ENCODE data around the gene NOXO1. TPM values are rescaled to one million over a fixed set of nuclear protein-coding genes. Genes with fewer than 3 reads are reported as not detected.

Gene NOXO1
- total RNA-seq, 1 experiment from 2014 or later = 1.7 TPM

- no peak overlapping the region for H3K23ac ChIP-seq (ENCODE audit: insufficient read length, low read depth, low read length)
- H3K18ac ChIP-seq (ENCODE audit: insufficient read length, low read depth, low read length) = no peak overlapping the region
- no peak overlapping the region for H4K5ac ChIP-seq (ENCODE audit: insufficient read length, low read depth, low read length)
- peak; percentile 37; the same call in 2 of the 3 replicates for TF ChIP-seq CTCF (conservative IDR thresholded peaks at IDR 0.05)
- no peak overlapping the region for H2BK5ac ChIP-seq (ENCODE audit: insufficient read length, low read length)
- H3K36me3 Mint-ChIP-seq (ENCODE audit: insufficient read depth in 1 of 3, low read depth in 3 of 3) = no peaks in the 10 kb centered on the region; a peak in 1 of 7 replicates
- peaks cover 1% of the 10 kb centered on the region; the same call in 1 of the 2 replicates for H3K27me3 Mint-ChIP-seq (ENCODE audit: low read depth)
- peaks cover 4% of the 10 kb centered on the region; the same call in 1 of the 2 replicates for H3K4me1 ChIP-seq (ENCODE audit: insufficient read depth, low read length)
- no peak overlapping the region for H3T11ph ChIP-seq (ENCODE audit: low read length)
- no peak overlapping the region; the same call in 1 of the 2 replicates for H3K14ac ChIP-seq (ENCODE audit: insufficient read depth, low read length)
- no peaks in the 10 kb centered on the region for H3K9me3 Mint-ChIP-seq
- no peak overlapping the region for H2BK12ac ChIP-seq (ENCODE audit: insufficient read length, low read depth, low read length)
- WGBS (ENCODE audit: extremely low coverage, insufficient read length, low lambda C conversion rate) = no CpG with 5 or more reads among the region's 38 CpGs
- no peak overlapping the region for H3K27ac Mint-ChIP-seq
- peaks cover 7% of the 10 kb centered on the region for H3K23me2 ChIP-seq (ENCODE audit: insufficient read length, low read depth, low read length, poor library complexity, severe bottlenecking)
- no peak overlapping the region for H3K56ac ChIP-seq (ENCODE audit: insufficient read length, low read depth, low read length)
- DNase-seq = no peak
- no peak overlapping the region for H3K27ac ChIP-seq (ENCODE audit: insufficient read length, low read depth, low read length)
- H3K4ac ChIP-seq (ENCODE audit: low read depth, low read length) = no peak overlapping the region
- H4K91ac ChIP-seq (ENCODE audit: insufficient read length, low read depth, low read length) = no peak overlapping the region
- H2BK120ac ChIP-seq (ENCODE audit: low read depth, low read length, poor library complexity, severe bottlenecking) = no peak overlapping the region
- no peak overlapping the region for H2AFZ ChIP-seq (ENCODE audit: low read length)
- no peak overlapping the region for H3K4me2 ChIP-seq (ENCODE audit: insufficient read depth, insufficient read length, low read length)
- H3K9ac ChIP-seq (ENCODE audit: extremely low read depth, insufficient read length, low read length) = no peak overlapping the region
- no peaks in the 10 kb centered on the region for H3K79me2 ChIP-seq (ENCODE audit: insufficient read depth, low read length)
- no peak overlapping the region for H2BK15ac ChIP-seq (ENCODE audit: low read depth, low read length)
- H3K27me3 ChIP-seq (ENCODE audit: insufficient read depth, low read length) = no peaks in the 10 kb centered on the region
- H2BK20ac ChIP-seq (ENCODE audit: low read depth, low read length, poor library complexity, severe bottlenecking) = no peak overlapping the region
- H3K4me3 Mint-ChIP-seq = no peak overlapping the region; a peak in 1 of 5 replicates
- no peak overlapping the region for H4K8ac ChIP-seq (replicated peaks; ENCODE audit: insufficient read length, low read depth, low read length)
- H2AK5ac ChIP-seq (ENCODE audit: insufficient read length, low read length) = no peak overlapping the region
- H3K4me1 Mint-ChIP-seq = peaks cover 10 to 18% of the 10 kb centered on the region in 2 experiments
- H3K79me1 ChIP-seq (ENCODE audit: insufficient read depth, low read depth, low read length, poor library complexity, severe bottlenecking) = no peaks in the 10 kb centered on the region
- no peaks in the 10 kb centered on the region for H3K9me3 ChIP-seq (ENCODE audit: control insufficient read depth, low read depth, low read length)
- H4K20me1 ChIP-seq (ENCODE audit: control insufficient read depth, insufficient read depth, insufficient read length) = no peaks in the 10 kb centered on the region
These were observed 34.5 kb downstream of the NOXO1 start for GRCh38 chr16:1946495-1947368.

Measured in H9 (cell line).